Renal cortical epithelial cell (primary cell): ENCODE results near the gene TMPRSS6. TPM values are rescaled to one million over a fixed set of nuclear protein-coding genes. Genes with fewer than 3 reads are reported as not detected.
A peak's percentile ranks its signal among the peaks of the same experiment; 100 is the strongest.

ENCODE experiments used
- DNase-seq: peaks from one replicate; pipeline ENCODE4 v3.0.0-alpha.2; 2011; ENCODE audit warnings: low read depth
- total RNA-seq: library from RNA; depleted of rRNA; stranded (reverse); fragments of >200 nt; gene quantifications from 2 replicates; pipeline ENCODE4 v1.2.3, GENCODE V29; 2014

The TMPRSS6 gene
- total RNA-seq, 1 donor from 2014 or later: not detected

GRCh38 chr22:37117092-37117491 is 7.6 kb upstream of the TMPRSS6 start:
- DNase-seq: no peak

DNA sequence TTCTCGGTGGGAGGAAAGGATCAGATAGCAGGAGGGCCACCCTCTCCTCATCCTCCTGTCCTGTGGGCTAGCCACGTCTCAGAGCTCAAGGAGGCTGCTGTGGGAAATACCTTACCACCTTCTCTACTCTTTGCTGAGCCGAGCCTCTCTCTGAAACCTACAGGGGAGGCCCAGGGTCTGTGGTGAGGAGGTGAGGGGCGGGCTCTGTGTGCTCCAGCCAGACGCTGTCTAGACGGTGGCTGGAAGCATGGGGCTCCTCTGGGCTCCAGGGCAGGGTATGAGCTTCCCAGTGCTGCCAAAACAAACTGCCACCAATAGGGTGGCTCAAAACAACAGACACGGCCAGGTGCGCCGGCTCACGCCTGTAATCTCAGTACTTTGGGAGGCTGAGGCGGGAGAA is 5.5 kb upstream of the TMPRSS6 start:
- no peak for DNase-seq

DNA sequence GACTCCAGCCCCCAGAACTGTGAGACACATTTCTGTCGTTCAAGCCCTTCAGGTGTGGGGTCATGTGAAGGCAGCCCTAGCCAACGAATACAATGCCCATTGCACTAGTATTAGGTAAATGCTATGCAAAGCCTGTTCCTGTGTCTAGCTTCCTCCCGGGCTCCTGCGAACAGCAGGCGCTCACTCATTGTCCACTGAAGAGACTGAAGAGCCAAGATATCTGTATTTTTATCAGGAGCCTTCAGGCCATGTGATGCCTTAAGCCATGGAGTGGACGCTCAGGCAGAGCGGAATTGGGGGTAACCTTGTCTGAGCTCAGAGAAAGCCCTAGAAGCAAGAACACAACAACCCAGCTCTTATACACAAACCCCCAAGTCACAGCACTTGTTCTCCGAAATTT is 4.2 kb upstream of the TMPRSS6 start:
- DNase-seq: no peak

DNA sequence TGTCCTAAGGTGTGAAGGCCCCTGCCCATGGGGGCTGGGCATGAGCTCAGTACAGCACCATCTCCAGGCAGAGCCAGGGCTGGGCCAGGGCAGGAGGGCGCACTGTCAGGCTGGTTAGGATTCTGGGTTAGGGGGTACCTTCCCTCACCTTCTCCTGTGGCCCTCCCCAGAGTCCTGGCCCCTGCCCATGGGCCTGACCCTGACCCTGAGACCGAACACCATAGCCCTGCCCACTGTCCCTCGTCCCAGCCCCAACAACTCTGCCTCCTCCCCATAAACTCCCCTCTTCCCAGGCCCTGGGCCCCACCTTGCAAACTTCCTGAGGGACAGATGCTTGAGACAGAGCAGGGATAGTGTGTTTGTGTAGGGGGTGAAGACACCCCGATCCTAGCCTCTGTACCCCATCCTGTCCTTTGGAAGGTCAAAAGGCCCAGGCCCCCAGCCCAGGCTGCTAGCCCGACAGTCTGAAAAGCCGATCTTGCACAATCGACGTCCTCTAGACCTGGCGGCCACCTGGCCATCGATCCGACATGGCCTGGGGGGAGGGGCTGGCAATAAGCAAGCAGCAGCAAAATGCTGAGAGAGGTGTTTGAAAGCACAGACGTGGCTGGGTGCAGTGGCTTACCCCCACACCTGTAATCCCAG is 2.7 kb upstream of the TMPRSS6 start:
- DNase-seq: no peak

DNA sequence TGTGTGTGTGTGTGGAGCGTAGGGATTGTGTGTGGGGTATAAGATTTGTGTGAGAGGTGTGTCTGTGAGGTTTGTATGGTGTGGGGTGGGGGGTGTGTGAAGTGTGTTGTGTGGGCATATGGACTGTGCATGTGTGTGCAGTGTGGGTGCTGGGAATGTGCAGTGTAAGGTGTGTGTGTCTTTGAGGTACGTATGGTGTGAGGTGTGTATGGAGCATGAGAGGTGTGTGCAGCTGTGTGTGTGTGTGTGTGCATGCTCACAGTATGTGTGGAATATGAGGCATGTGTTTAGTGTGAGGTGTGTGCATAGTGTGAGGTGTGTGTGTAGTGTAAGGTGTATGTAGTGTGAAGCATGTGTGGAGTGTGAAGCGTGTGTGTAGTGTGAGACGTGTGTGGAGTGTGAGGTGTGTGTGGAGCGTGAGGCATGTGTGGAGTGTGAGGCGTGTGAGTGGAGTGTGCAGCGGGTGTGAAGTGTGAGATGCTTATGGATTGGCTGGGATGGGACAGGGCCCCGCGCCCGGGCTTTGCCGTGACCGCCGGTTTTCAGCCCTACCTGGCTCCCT is 1.7 kb upstream of the TMPRSS6 start:
- DNase-seq: no peak

GRCh38 chr22:37107816-37108621 is 1.5 kb downstream of the TMPRSS6 start:
- no peak for DNase-seq

- DNase-seq: no peak
These were observed 3.5 kb downstream of the TMPRSS6 start for GRCh38 chr22:37105990-37106389.

DNA sequence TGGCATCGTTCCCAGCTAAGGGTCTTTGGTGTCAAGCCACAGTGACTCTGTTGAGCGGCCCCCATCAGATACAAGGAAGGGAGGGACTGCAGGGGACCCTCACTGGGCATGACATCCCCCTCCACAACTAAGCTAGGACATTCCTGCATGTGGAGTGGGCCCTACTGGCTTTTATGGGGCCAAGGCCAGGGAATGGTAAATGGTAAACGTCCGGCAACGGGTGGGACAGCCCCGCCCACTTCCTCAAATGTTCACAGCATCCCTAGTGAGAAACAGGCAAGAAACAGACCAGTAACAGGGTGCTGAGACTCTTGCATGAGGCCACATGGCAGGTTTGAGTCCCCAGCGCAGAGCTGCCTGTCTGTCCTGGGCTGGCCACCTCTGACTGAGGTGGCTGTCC is 4.4 kb downstream of the TMPRSS6 start:
- DNase-seq: no peak

DNA sequence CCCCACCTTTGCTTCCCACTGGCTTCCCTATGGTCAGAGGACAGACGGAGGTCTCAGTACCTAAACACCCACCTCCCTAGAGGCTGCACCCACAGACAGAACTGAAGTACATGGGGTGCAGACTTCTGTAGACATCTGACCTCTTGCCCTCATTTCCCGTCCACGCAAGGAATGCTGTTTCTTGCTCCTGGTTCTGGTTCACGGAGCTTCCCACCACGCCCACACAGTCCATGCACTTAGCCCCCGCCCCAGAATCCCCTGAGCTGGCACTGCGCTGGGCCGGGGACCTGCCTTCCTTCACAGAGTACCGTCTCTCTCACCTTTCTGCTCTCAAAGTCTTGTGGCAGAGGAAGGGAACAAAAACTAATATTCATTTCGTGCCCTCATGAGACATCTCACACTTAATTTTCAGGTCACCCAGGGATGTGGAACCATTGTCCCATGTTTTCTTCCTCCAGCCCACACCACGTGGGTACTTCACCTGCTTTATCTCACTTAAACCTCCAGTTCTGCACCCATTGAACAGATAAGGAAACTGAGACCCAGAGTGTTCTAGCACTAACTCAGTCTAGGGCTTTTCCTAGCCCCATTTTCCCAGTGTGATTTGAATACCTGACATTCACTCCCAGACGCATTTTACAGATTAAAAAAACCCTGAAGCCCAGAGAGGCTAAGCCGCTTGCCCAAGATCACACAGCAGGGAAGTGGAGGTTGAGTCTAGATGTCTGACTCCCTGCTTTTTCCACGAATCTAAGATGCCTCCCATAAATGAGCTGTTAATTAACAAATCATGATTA is 5.7 kb downstream of the TMPRSS6 start:
- DNase-seq: peak; percentile 11

GRCh38 chr22:37103151-37103550 is 6.4 kb downstream of the TMPRSS6 start:
- DNase-seq: no peak

DNA sequence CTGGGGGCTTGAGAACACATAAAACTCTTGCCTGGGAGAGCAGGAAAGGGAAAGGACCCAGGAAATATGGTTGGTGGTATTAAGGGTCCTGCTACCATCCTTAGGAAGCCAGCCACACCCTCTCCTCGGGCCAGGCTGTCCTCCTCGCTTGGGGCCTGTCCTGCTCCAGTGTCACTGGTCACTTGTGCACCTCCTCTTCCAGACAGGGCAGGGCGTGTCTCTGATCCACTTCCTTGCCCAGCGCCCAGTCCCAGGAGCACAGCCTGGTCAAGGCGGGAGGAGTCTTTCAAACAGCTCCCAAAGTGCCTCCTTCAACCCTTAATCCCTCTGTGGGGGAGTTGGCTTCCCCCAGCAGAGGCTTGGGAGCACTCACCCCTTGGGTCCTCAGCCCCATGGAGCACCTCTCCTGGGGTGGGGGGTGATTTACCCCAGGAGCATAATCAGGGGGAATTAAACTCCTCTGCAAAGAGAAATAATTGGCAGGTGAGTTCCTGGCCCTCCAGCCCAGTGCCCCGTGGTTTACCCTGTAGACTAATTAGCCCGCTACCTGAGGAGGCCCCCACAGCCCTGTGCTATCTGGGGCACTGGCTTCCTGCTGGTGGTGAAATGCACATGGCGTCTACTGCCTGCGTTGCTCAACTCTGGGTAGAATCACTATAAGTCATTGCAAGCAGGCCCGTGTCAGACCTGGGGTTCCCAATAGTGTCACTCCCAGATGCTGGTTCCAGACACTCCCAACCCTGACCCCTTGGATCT is 8.0 kb downstream of the TMPRSS6 start:
- DNase-seq: no peak

DNA sequence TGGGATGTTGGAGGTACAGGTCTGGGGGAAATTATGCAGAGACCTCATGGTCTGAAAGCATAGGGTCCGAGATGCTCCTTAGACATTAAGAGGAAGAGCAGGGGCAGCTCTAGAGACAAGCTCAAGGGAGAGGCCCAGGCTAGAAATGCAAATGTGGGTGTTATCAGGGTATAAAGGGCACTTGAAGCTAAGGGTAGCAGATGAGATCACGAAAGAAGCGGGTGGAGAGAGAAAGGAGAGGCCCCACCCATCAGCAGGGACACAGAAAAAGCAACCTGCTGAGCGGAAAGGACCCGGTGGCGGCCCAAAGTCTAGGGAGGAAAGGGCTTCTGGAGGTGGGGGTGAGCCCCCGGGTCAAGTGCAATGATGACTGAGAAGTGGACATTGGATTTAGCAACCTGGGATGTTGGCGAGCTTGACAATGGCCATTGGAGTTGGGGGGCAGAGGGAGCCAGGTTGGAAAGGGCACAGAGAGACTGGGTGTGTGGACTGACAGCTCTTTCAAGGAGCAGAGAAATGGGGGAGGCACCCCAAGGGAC is 8.9 kb downstream of the TMPRSS6 start:
- DNase-seq: no peak

GRCh38 chr22:37098976-37099591 is 10.4 kb downstream of the TMPRSS6 start:
- DNase-seq: no peak

GRCh38 chr22:37097346-37097745 is 12.2 kb downstream of the TMPRSS6 start:
- no peak for DNase-seq

DNA sequence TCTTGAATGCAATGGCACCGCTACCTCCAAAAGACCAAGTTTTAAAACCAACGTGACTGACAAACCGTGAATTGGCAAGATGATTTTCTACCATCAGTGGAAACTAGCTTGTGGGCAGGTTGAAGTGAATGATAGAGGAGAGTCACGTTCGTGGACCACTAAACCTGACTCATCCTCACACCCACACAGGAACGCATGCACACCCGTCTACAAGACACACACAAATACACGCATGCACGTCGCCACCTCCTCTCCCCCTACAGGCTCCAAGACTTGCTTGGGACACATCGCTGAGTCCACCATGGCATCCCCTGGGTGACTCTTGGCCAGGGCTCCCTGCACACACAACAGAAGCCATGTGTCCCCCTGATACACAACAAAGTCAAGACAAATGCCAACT is 14.4 kb downstream of the TMPRSS6 start:
- DNase-seq: no peak

DNA sequence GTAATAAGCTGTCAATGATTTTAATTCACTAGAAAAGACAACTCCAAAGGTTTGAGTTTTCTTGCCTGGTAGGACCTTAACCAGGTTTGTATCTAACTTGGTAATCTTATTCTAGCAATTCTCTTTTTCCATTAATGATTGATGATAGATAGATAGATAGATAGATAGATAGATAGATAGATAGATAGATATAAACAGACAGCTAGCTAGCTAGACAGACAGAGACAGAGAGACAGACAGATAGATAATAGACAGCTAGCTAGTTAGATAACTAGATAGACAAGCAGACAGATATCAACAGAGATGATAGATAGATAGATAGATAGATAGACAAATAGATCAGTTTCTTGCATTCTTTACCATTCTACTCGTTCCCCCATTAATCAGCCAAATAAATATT is 15.3 kb downstream of the TMPRSS6 start:
- no peak for DNase-seq

DNA sequence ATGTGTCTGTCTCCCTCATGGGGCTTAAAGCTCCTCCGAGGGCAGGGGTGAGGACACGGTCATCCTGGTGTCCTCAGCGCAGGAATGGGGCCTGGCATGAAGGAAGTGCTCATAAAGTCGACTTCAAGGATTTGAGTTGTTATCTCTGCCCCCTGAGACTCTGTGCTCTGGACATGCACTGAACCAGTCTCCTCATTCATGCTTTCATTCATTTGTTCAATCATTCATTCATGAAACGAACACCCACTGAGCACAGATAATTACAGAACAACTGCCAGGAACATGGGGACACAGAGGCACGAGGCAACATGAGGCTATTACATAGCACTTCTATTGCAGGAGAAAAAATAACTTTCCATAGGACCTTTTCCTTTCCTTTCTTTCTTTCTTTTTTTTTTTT is 16.5 kb downstream of the TMPRSS6 start:
- no peak for DNase-seq

DNA sequence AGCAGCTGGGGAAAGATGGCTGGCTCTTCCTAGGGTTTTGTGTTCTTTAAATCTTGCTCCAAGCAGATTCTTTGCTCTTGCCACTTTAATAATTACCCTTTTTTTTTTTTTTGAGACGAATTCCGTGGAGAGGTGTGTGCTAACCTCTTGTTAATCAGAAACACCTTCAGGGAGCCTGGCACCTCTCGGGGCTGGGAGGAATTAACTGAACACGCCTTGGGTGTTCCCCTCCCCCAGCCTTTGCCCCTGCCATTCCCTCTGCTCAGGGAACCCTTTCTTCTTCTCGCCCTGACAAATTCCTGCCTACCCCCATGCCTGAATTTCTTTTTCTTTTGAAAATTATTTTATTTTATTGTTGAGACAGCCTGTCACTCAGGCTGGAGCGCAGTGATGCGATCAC is 17.5 kb downstream of the TMPRSS6 start:
- DNase-seq: peak; percentile 34

- DNase-seq: no peak
These were observed 18.4 kb downstream of the TMPRSS6 start for GRCh38 chr22:37090920-37091695.

GRCh38 chr22:37089434-37089833 is 20.1 kb downstream of the TMPRSS6 start:
- DNase-seq: peak; percentile 19
